GM18526 (cell line): ENCODE measurements around the gene L2HGDH.

Experiments used
- POLR2A ChIP-seq: IDR thresholded peaks from 3 replicates; pipeline ENCODE4 v1.6.1; 2011; ENCODE audit not compliant: insufficient read length; ENCODE audit errors: extremely low read depth

L2HGDH gene

DNA sequence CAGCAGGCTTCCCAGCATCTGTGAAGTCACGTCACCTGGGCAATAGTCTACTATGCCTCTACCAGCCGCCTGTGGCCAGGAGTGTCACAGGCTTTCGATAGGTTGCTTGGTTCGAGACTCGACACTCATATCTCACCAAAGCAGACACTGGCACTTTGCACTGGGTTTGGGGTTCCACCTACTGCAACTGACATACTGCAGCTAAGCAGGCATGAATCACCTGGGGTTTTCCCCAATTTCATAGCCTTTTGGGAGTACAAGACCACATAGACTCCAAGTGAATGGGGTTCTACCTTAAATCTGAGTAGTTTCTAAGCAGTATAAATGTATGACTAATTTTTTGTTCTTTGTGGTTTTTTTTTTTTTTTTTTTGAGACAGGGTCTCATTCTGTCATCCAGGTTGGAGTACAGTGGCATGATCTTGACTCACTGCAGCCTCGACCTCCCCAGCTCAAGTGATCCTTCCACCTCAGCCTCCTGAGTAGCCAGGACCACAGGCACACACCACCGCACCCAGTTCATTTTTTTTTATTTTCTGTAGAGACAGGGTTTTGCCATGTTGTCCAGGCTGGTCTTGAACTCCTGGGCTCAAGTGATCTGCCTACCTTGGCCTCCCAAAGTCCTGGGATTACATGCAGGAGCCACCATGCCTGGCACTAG lies 32.2 kb upstream of the L2HGDH start:
- no peak for TF ChIP-seq POLR2A

DNA sequence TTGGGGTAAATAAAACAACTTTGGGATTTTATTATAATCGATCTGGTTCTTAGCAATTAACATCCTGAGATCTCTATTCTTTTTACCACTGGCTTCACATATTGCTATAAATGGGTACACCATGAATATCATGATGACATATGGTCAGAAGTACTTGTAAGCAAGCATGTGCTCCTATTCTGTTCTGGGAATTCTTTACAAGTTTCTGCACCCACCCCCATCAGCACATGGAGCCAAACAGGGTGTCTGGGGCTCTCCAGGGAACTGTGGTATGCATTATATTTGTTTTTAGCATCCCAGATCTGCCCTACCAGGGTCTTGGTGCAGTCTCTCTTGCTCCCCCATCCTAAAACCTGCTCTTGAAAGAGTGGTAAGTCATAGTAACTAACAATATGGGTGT lies 31.4 kb upstream of the L2HGDH start:
- no peak for TF ChIP-seq POLR2A

DNA sequence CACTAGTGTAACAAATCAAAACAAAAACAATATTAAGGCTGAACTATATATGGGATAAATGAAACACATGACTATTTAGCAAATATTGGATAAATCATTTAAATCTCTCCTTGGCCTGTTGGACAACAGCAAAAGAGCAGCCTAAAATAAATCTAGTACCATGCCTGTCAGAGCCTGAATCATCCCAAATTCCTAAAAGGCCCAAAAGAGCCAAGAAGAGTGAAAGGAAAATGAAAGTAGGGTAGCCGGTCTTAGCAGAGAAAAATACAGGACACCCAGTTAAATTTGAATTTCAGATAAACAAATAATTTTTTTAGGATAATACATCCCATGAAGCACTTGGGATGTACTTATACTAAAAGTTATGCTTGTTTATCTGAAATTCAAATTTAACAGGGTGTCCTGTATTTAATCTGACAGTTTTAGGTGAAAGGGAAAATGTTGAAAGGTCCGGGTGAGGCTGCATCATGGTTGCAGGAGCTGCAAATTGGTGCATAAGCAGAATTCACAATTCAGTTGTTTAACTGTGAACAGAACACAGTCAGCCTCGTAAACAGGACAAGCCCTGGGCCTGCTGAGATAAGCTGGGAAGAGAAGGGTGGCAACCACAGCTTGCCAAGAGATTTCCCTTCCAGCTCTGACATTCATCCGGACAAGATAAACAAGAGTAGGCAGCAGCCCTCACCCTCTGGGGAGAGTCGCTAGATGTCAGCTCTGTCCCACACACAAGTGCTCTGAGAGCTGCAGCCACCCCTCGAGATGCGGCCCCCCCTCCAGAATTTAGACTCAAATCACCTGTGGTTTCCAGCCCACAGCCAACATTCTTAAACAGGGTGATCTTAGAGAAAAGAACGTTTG lies 30.4 kb upstream of the L2HGDH start:
- no peak for TF ChIP-seq POLR2A

DNA sequence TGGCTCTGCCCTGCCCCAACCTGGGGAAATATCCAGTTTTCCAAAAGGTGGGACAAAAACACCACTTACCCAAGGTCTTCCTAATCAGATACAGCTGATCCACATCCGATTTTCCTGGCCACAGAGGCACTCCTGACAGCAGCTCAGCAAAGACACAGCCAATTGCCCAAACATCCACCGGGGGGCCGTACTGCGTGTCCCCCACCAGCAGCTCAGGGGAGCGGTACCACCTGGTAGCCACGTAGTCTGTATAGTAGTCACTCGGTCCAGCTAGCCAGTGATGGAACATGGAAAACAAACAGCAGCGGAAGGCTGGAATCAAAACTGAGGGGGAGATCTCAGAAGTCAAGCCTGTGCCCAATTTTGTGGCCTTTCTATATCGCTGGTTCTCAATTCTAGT lies 28.9 kb upstream of the L2HGDH start:
- TF ChIP-seq POLR2A, result no peak

DNA sequence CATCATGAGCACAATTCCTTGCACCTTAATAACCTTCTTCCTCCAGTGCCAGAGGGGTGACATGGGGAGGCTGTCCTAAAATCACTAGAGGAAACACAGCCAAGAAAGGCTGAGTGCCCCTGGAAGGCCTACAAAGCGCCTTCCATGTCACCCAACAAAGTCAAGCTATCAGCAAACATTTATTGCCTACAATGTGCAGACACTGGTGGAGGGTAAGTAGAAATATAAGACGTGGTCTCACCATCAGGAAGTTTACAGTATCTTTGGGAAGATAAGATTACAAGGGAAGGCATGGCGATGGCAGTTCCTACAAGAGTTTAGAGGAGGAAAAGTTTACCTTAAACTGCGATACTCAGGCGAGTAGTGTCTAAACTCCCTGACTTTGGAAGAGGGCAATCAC lies 28.0 kb upstream of the L2HGDH start:
- TF ChIP-seq POLR2A, result no peak

DNA sequence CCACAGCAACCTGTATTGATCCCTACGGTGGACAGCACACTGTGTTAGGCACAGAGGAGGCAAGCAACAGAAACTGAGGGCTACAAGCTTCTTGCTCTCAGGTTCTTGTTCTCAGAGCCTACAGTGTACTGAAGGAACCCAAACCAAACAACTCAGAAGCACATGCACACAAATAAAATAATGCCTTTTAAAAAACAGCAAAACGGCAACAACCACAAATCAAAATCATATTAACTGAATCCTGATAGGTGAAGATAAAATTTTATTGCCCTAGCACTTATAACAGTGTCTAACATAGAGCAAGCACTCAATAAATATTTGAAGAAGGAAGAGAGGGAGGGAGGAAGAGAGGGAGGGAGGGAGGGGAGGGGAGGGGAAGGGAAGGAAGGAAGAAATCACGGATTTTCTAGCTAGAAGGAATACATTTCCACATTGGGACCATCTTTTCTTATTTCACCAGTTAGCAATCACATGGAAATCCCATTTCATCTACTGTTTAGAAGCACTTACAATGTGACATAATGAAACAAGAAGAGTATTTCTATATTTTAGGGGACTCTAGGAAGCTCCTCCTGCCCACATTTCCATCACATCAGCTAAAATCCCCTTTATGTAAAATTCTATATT lies 27.3 kb upstream of the L2HGDH start:
- no peak for TF ChIP-seq POLR2A

DNA sequence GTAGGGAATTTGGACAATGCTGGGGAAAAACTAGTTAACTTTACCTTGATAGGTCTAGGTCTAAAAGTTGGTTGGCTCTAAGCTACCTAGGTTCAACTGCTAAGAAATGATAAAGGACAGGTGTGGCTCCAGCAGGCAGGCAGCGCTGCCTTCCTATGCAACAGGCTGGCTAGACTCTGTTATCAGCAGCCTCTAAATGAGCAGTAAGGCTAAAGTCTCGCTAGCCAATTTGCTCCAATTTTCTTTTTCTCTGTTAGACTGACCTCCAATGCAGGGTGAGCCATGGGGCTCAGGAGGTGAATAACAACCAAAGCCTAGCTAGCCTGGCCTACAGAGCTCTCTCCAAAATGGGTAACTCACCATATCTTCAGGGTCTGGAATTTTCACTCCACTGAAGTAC lies 26.6 kb upstream of the L2HGDH start:
- TF ChIP-seq POLR2A, result no peak

DNA sequence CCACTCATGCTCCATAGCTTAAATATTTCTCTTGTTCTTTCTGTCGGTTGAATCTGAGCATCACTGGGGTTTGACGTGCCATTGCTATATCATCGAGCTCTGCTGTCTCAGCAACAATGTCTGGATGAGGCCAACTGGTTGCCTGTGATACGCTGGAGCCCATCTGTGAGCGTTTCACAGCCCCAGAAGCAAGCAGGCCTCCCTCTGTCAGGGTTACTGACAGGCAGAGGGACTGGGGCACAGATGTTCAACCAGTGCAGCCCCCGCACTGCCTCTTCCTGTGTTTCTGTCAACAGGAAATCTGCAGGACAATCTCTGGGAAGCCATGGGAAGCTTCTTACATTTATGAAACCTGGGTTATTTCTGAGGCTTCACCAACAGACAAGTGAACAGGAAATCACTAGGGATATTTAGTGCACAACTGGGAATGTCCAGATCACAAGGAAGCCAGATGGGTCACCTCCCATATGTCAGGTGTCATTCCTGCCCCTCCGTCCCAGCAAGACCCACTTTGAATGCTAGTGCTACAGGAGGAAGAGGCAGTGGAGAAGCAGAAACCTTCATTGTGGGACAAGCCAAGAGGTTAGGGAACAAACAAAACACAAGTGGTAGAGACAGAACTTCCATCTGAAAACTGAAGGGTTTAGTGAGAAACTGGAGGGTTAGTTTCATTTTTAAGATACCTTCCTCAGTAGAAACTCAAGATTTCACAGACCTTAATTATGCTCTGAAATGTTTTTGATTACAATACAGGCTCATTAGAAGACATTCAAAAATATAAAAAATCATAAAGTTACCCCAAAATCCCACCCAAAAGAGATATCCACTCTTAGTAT lies 24.2 kb upstream of the L2HGDH start:
- no peak for TF ChIP-seq POLR2A

DNA sequence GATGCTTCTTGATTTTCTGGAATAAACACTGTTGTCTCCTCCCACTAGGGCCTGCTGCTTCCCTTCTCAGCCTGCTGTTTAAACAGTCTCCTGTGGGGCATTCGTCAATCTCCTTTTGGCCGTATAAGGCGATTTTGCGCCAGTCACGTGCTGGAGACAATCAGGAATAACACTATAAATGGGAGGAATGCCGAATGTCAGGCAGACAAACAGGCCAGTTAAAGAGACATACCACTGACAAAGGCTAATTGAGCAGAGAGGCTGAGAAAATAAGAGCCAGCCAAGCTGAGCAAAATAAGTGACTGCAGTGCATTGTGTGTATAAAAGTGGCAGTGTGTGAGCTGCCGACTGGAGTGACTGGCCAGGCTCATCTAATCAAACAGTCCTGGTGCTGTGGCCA lies 23.4 kb upstream of the L2HGDH start:
- no peak for TF ChIP-seq POLR2A

DNA sequence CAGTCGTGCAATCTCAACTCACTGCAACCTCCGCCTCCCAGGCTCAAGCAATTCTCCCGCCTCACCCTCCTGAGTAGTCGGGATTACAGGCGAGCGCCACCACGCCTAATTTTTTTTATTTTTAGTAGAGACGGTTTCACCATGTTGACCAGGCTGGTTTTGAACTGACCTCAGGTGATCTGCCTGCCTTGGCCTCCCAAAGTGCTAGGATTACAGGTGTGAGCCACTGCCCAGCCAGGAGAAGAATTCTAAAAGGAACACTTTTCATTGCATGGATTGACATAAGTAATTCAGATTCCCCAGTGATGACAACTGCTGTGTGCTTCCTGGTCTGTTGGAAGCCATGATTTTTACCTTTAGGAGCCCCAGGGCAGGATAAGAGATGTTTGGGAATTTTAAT lies 22.2 kb upstream of the L2HGDH start:
- TF ChIP-seq POLR2A, result no peak

DNA sequence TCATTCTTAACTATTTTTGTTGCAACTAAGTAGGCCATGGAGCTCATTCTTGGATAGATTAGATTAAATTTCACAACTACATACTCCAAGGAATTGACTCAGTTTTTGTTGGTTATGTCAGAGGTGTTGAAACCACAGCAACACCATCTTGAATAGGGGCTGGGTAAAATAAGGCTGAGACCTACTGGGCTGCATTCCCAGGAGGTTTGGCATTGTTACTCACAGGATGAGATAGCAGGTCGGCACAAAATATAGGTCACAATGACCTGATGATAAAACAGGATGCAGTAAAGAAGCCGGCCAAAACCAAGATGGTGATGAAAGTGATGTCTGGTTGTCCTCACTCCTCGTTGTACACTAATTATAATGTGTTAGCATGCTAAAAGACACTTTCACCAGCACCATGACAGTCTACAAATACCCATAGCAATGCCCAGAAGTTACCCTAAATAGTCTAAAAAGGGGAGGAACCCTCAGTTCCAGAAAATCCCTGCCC lies 21.0 kb upstream of the L2HGDH start:
- no peak for TF ChIP-seq POLR2A

DNA sequence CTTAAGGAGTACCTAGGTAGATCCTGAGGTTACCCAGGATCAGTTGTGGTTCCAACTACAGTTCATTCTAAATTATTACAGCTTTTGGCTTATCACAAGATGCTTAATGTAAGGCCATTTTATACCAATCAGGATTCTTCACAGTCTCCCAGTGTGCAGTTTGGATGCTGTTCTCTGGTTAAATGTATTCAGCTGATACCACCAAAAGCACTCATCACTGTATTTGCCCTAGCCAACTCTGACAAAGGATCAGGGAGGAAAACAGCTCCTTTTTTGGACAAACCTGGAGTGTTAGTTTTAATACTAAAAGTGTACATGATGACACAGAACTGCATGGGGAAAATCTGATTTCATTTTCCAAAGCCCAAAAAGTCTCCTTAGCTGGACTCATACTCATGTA lies 19.6 kb upstream of the L2HGDH start:
- TF ChIP-seq POLR2A, result no peak

DNA sequence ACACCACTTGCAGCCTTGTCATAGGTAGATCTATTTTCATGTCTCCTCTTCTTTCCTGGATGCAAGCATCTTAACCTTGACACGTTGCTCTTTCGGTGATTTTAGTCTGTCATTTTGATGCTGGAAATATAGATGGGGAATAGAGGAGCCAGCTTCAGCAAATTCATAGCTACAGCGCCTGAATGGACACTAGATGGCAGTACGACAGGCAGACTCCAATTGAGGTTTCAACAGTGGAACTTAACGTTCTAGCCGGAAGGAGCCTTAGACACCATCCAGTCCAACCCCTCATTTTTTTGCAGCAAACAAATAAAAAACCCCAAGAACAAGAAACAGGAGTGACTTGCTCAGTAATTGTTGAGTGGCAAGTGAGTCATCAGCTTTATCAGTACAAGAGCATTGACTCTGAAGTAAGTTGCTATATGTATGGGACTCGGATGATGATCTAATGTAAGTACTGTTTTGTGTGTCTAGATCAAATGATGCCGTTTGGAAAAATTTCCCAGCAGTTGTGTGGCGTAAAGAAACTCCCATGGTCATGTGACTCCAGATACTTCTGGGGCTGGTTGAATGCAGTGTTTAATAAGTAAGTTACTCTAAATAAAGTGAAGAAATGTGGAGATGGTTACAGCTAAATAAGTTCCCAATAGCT lies 9.1 kb upstream of the L2HGDH start:
- TF ChIP-seq POLR2A, result no peak

DNA sequence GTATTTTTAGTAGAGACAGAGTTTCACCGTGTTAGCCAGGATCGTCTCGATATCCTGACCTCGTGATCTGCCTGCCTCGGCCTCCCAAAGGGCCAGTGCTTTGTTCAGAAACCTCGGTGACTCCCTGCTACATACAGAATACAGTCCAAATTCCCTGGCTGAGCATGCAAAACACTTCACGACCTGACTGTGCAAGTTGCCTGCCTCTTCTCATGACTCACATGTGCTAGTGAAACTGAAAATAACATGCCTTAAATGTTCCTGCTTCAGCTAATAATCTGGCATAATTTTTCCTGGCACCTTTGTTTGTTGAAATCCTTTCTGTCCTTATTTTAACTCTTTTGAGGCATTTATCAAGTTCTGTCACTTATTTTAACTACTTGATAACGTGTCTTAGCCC lies 8.3 kb upstream of the L2HGDH start:
- TF ChIP-seq POLR2A, result no peak

DNA sequence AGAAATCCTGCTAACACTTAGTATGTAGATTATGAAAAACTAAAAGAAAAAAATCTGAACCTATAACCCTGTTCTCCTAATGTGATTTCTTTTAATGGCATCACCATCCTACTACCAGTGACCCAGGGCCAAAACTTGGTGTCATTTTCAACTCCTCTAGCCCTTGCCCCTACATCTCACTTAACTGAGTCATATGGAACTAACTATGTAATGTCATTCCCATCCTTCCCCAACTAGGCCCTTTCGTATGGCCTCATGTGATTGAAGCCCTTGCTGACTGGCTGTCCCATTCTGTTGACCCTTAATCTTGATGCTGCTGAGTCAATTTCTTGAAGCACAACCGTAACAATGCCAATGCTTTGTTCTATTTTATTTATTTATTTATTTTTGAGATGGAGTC lies 7.7 kb upstream of the L2HGDH start:
- TF ChIP-seq POLR2A, result no peak
